Measurements from ENCODE around the gene ABLIM2. TPM values are rescaled to one million over a fixed set of nuclear protein-coding genes. Genes with fewer than 3 reads are reported as not detected.

ABLIM2 gene
- total and polyA plus RNA-seq, 2 of the 8 experiments (the other 6 are each of a cell fraction or from before 2014, with no cell fraction given), result 2.8 to 3.0 TPM

DNA sequence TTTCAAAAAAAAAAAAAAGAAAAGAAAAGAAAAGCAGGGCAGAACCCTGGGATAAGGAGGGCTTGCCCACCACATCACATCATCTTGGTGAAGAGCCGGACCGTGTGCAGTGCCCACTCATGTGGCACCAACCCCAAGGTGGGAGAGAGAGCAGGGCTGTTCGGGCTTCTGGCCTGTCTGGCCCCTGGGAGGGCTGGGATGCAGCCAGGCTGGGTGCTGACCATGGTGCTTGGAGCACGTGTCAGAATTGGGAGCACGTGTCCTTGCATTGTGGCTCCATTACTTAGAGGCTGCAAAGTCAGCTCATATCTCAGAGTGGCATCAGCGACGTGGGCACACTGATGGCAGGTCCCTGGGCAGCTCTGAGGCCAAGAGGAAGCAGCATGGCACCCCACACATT is 118.0 kb downstream of the ABLIM2 start:
- Histone ChIP-seq H2BK15ac (ENCODE audit: low read length) (no peak overlapping the region), H2BK5ac (ENCODE audit: low read depth, low read length) (no peak overlapping the region), H2BK20ac (ENCODE audit: low read length) (no peak overlapping the region), H3K9ac (replicated peaks in 1 of 4; ENCODE audit: extremely low read depth in 1 of 4, low read depth in 3 of 4, low read length in 3 of 4) (no peak overlapping the region), H3K4me2 (ENCODE audit: insufficient read depth in 1 of 2, low read depth in 2 of 2, low read length in 2 of 2) (no peak overlapping the region), H3K14ac (ENCODE audit: insufficient read length) (no peak overlapping the region), H3K18ac (ENCODE audit: extremely low read depth, low read length) (no peak overlapping the region), H3K9me3 (ENCODE audit: insufficient read depth in 2 of 2, low read depth in 1 of 2, low read length in 1 of 2) (no peaks in the 10 kb centered on the region), H2AFZ (ENCODE audit: low read length) (no peak overlapping the region), H3K27me3 (replicated peaks in 1 of 4; ENCODE audit: control insufficient read depth in 3 of 4, extremely low read depth in 1 of 4, insufficient read depth in 3 of 4, low read length in 3 of 4) (no peaks in the 10 kb centered on the region), H3K23ac (ENCODE audit: insufficient read length) (no peak overlapping the region), H4K8ac (ENCODE audit: extremely low read depth, insufficient read depth, low read length) (no peak overlapping the region), H2BK12ac (ENCODE audit: low read depth, low read length) (peak overlapping the region; percentile 50; the same call in 1 of the 2 replicates), H3K4me1 (replicated peaks in 1 of 4; ENCODE audit: control insufficient read depth in 3 of 4, insufficient read depth in 4 of 4, low read length in 3 of 4) (peaks cover 0 to 7% (median 1%) of the 10 kb centered on the region in 4 experiments; a peak in 2 of 7 replicates), H4K20me1 (replicated peaks in 1 of 2; ENCODE audit: control insufficient read depth in 1 of 2, insufficient read depth in 2 of 2, low read length in 2 of 2) (no peaks in the 10 kb centered on the region), H4K91ac (replicated peaks; ENCODE audit: insufficient read length, low read length) (no peak overlapping the region), H3K23me2 (ENCODE audit: low read depth, low read length) (no peaks in the 10 kb centered on the region), H3K79me2 (ENCODE audit: control insufficient read depth in 1 of 2, insufficient read depth in 2 of 2, low read length in 2 of 2) (no peaks in the 10 kb centered on the region), H3K4me3 (ENCODE audit: extremely low read depth in 1 of 4, insufficient read depth in 2 of 4, low read depth in 3 of 4, low read length in 4 of 4) (no peak overlapping the region), H2AK5ac (ENCODE audit: low read depth, low read length) (no peak overlapping the region), H2BK120ac (replicated peaks; ENCODE audit: low read depth, low read length) (no peak overlapping the region), H3K36me3 (ENCODE audit: control insufficient read depth in 2 of 4, insufficient read depth in 4 of 4, low read length in 3 of 4) (no peaks in the 10 kb centered on the region), H3K4ac (replicated peaks; ENCODE audit: insufficient read length, low read depth, low read length) (no peak overlapping the region), H3K27ac (ENCODE audit: low read depth, low read length) (no peak overlapping the region), H4K5ac (ENCODE audit: insufficient read length, low read depth, low read length) (no peak overlapping the region), H3K56ac (replicated peaks; ENCODE audit: insufficient read length, low read depth, low read length) (no peak overlapping the region), H3K79me1 (ENCODE audit: low read depth, low read length) (no peaks in the 10 kb centered on the region)
- DNase-seq (ENCODE audit: low read depth in 1 of 2, low spot score in 2 of 2) (no peak), FAIRE-seq (no peak)
- TF ChIP-seq EP300 (IDR thresholded peaks at IDR 0.05; ENCODE audit: borderline replicate concordance in 1 of 2, low read depth in 2 of 2, low read length in 2 of 2), result no peak
- TF ChIP-seq RBBP5 (IDR thresholded peaks at IDR 0.05; ENCODE audit: borderline replicate concordance, low read depth, low read length), result no peak
- no peak for TF ChIP-seq ASH2L (IDR thresholded peaks at IDR 0.05; ENCODE audit: low read length)
- no peak for TF ChIP-seq CHD2 (IDR thresholded peaks at IDR 0.05; ENCODE audit: low read length)
- no peak for TF ChIP-seq EZH2 (IDR thresholded peaks at IDR 0.05; ENCODE audit: low read depth, low read length, severe bottlenecking)
- TF ChIP-seq SP2 (IDR thresholded peaks at IDR 0.05; ENCODE audit: low read length), result no peak
- TF ChIP-seq PHF8 (conservative IDR thresholded peaks at IDR 0.05; ENCODE audit: low read depth, low read length), result no peak
- TF ChIP-seq RFX5 (IDR thresholded peaks at IDR 0.05; ENCODE audit: borderline replicate concordance, low read depth, low read length), result no peak
- POLR2A ChIA-PET (ENCODE audit: partially characterized antibody), result no interaction called here
- CTCF ChIA-PET (ENCODE audit: partially characterized antibody), result interaction anchor here (0.6 to 1.3 kb wide), 5 partner anchors 10 to 1004 kb away, joined by 3 to 4 read pairs (median 4); no protein-coding TSS in a partner anchor
- WGBS, 2 experiments (ENCODE audit: extremely low coverage in 1 of 2, insufficient coverage in 1 of 2, insufficient read length in 1 of 2, insufficient replicate concordance in 2 of 2, low coverage in 1 of 2, low lambda C conversion rate in 2 of 2, missing lambda C conversion rate in 1 of 2), result 96% methylated on average over 6 of the region's 7 CpGs; no CpG with 5 or more reads in 1 of the 2 experiments

Data from H1 (cell line).